HCT116 (cell line): Measurements from ENCODE around the gene TMEM178B.

Experiments used
- CEBPB ChIP-seq: IDR thresholded peaks from 2 replicates; pipeline ENCODE4 v1.6.1; 2012; ENCODE audit warnings: low read depth
- CTCF ChIP-seq, 3 experiments: fragments of 200-600 bp in 1 of 3; sonication (generic) in 1 of 3; IDR thresholded peaks in 2 of 3; conservative IDR thresholded peaks in 1 of 3; 2 replicates each; pipeline ENCODE4 v1.5.1; 2012 to 2017; ENCODE audit warnings: low read depth in 2 of 3, low read length in 2 of 3, antibody characterized with exemption in 1 of 3, borderline replicate concordance in 1 of 3, control low read depth in 1 of 3, mild to moderate bottlenecking in 1 of 3, mixed read lengths in 1 of 3, mixed run types in 1 of 3, moderate library complexity in 1 of 3; ENCODE audit not compliant: insufficient read depth in 1 of 3
- EGR1 ChIP-seq: IDR thresholded peaks from 2 replicates; pipeline ENCODE4 v1.6.1; 2012; ENCODE audit warnings: low read depth
- ELF1 ChIP-seq: IDR thresholded peaks from 2 replicates; pipeline ENCODE4 v1.6.1; 2012; ENCODE audit warnings: low read depth, borderline replicate concordance
- EZH2phosphoT487 ChIP-seq: fragments of 200-600 bp; IDR thresholded peaks from 2 replicates; pipeline ENCODE4 v1.6.1; 2018; ENCODE audit warnings: antibody characterized with exemption, borderline replicate concordance
- JUND ChIP-seq: IDR thresholded peaks from 2 replicates; pipeline ENCODE4 v1.6.1; 2012
- POLR2A ChIP-seq: IDR thresholded peaks from 2 replicates; pipeline ENCODE4 v1.7.0; 2011; ENCODE audit warnings: borderline replicate concordance; ENCODE audit not compliant: insufficient read depth, insufficient read length; ENCODE audit errors: extremely low read depth
- POLR2AphosphoS5 ChIP-seq: IDR thresholded peaks from 2 replicates; pipeline ENCODE4 v1.6.1; 2011; ENCODE audit warnings: mild to moderate bottlenecking, low read depth, low read length, moderate library complexity
- ZFX ChIP-seq: fragments of 450-650 bp; IDR thresholded peaks from 2 replicates; pipeline ENCODE4 v1.6.1; 2017
- ZNF274 ChIP-seq: fragments of 200-500 bp; sonication (Bioruptor generic); IDR thresholded peaks from 2 replicates; pipeline ENCODE4 v1.6.1; 2014; ENCODE audit warnings: mild to moderate bottlenecking, low read depth, low read length, inconsistent platforms

- TF ChIP-seq CTCF (IDR thresholded peaks at IDR 0.05 in 2 of 3, conservative IDR thresholded peaks at IDR 0.05 in 1 of 3; ENCODE audit: borderline replicate concordance in 1 of 3, insufficient read depth in 1 of 3, low read depth in 2 of 3, low read length in 2 of 3) (no peak), POLR2AphosphoS5 (no peak), ZFX (no peak), POLR2A (no peak), JUND (no peak), ZNF274 (no peak), ELF1 (no peak), EZH2phosphoT487 (no peak), EGR1 (no peak), CEBPB (no peak)
Observed at GRCh38 chr7:141288626-141289025, 214.8 kb downstream of the TMEM178B start.
